ENCODE data around the gene PCDHGB3.

DNA sequence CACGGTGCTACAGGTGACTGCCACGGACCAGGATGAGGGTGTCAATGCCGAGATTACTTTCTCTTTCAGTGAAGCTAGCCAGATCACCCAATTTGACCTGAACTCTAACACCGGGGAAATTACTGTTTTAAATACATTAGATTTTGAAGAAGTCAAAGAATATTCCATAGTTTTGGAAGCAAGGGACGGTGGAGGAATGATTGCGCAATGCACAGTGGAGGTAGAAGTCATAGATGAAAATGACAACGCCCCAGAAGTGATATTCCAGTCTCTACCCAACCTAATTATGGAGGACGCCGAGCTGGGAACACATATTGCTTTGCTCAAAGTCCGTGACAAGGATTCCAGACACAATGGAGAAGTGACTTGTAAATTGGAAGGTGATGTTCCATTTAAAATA, 18.6 kb downstream of the PCDHGB3 start:
- TF ChIP-seq YY1 (IDR thresholded peaks at IDR 0.05; ENCODE audit: low read depth): no peak
- TF ChIP-seq SIN3A (IDR thresholded peaks at IDR 0.05; ENCODE audit: borderline replicate concordance, low read depth, low read length): no peak
- TF ChIP-seq, protein P1, sequence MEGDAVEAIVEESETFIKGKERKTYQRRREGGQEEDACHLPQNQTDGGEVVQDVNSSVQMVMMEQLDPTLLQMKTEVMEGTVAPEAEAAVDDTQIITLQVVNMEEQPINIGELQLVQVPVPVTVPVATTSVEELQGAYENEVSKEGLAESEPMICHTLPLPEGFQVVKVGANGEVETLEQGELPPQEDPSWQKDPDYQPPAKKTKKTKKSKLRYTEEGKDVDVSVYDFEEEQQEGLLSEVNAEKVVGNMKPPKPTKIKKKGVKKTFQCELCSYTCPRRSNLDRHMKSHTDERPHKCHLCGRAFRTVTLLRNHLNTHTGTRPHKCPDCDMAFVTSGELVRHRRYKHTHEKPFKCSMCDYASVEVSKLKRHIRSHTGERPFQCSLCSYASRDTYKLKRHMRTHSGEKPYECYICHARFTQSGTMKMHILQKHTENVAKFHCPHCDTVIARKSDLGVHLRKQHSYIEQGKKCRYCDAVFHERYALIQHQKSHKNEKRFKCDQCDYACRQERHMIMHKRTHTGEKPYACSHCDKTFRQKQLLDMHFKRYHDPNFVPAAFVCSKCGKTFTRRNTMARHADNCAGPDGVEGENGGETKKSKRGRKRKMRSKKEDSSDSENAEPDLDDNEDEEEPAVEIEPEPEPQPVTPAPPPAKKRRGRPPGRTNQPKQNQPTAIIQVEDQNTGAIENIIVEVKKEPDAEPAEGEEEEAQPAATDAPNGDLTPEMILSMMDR (IDR thresholded peaks at IDR 0.05): no peak
- no peak for TF ChIP-seq EZH2phosphoT487 (IDR thresholded peaks at IDR 0.05; ENCODE audit: borderline replicate concordance, low read depth)
- TF ChIP-seq, protein P2, sequence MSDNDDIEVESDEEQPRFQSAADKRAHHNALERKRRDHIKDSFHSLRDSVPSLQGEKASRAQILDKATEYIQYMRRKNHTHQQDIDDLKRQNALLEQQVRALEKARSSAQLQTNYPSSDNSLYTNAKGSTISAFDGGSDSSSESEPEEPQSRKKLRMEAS (IDR thresholded peaks at IDR 0.05; ENCODE audit: low read depth): no peak
- TF ChIP-seq, protein P3, sequence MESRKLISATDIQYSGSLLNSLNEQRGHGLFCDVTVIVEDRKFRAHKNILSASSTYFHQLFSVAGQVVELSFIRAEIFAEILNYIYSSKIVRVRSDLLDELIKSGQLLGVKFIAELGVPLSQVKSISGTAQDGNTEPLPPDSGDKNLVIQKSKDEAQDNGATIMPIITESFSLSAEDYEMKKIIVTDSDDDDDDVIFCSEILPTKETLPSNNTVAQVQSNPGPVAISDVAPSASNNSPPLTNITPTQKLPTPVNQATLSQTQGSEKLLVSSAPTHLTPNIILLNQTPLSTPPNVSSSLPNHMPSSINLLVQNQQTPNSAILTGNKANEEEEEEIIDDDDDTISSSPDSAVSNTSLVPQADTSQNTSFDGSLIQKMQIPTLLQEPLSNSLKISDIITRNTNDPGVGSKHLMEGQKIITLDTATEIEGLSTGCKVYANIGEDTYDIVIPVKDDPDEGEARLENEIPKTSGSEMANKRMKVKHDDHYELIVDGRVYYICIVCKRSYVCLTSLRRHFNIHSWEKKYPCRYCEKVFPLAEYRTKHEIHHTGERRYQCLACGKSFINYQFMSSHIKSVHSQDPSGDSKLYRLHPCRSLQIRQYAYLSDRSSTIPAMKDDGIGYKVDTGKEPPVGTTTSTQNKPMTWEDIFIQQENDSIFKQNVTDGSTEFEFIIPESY (IDR thresholded peaks at IDR 0.05; ENCODE audit: borderline replicate concordance, low read depth): no peak
- no peak for TF ChIP-seq POLR2AphosphoS5 (IDR thresholded peaks at IDR 0.05; ENCODE audit: low read depth, low read length)
- no peak for TF ChIP-seq ELF1 (IDR thresholded peaks at IDR 0.05)
- no peak for TF ChIP-seq NFIC (IDR thresholded peaks at IDR 0.05; ENCODE audit: borderline replicate concordance)
- no peak for TF ChIP-seq SMC3 (IDR thresholded peaks at IDR 0.05; ENCODE audit: low read depth, low read length)

Measured in SK-N-SH (cell line).